Measurements from ENCODE around the gene FHL1.
"Not testable (repeated sequence)": the region's sequence is repeated elsewhere in the genome, so short reads cannot be mapped to it uniquely, and the experiment has no call there.

Gene FHL1

GRCh38 chrX:136221851-136222513 is 74.6 kb downstream of the FHL1 start:
- no peak for TF ChIP-seq CTCF (IDR thresholded peaks at IDR 0.05; ENCODE audit: control insufficient read depth, insufficient read depth, low read depth, low read length, missing control alignments)
- DNase-seq (ENCODE audit: low read depth): no peak
- H3K4me3 ChIP-seq (ENCODE audit: control insufficient read depth, low read depth, low read length): no peak overlapping the region

GRCh38 chrX:136227074-136227473 is 79.7 kb downstream of the FHL1 start:
- no peak overlapping the region for H3K4me3 ChIP-seq (ENCODE audit: control insufficient read depth, low read depth, low read length)
- DNase-seq (ENCODE audit: low read depth): no peak
- TF ChIP-seq CTCF (IDR thresholded peaks at IDR 0.05; ENCODE audit: control insufficient read depth, insufficient read depth, low read depth, low read length, missing control alignments): no peak

- no peak for TF ChIP-seq CTCF (IDR thresholded peaks at IDR 0.05; ENCODE audit: control insufficient read depth, insufficient read depth, low read depth, low read length, missing control alignments)
- no peak overlapping the region for H3K4me3 ChIP-seq (ENCODE audit: control insufficient read depth, low read depth, low read length)
- no peak for DNase-seq (ENCODE audit: low read depth)
Observed at GRCh38 chrX:136227948-136228838, 80.9 kb downstream of the FHL1 start.

- DNase-seq (ENCODE audit: low read depth): no peak
- no peak for TF ChIP-seq CTCF (IDR thresholded peaks at IDR 0.05; ENCODE audit: control insufficient read depth, insufficient read depth, low read depth, low read length, missing control alignments)
- no peak overlapping the region for H3K4me3 ChIP-seq (ENCODE audit: control insufficient read depth, low read depth, low read length)
Observed at GRCh38 chrX:136228839-136229207, 81.5 kb downstream of the FHL1 start.

GRCh38 chrX:136237074-136237473 is 89.7 kb downstream of the FHL1 start:
- no peak for TF ChIP-seq CTCF (IDR thresholded peaks at IDR 0.05; ENCODE audit: control insufficient read depth, insufficient read depth, low read depth, low read length, missing control alignments)
- no peak overlapping the region for H3K4me3 ChIP-seq (ENCODE audit: control insufficient read depth, low read depth, low read length)
- no peak for DNase-seq (ENCODE audit: low read depth)

GRCh38 chrX:136237849-136238248 is 90.5 kb downstream of the FHL1 start:
- H3K4me3 ChIP-seq (ENCODE audit: control insufficient read depth, low read depth, low read length); DNase-seq (ENCODE audit: low read depth): not testable (repeated sequence)

GRCh38 chrX:136246201-136246600 is 98.9 kb downstream of the FHL1 start:
- no peak for DNase-seq (ENCODE audit: low read depth)
- TF ChIP-seq CTCF (IDR thresholded peaks at IDR 0.05; ENCODE audit: control insufficient read depth, insufficient read depth, low read depth, low read length, missing control alignments): no peak
- no peak overlapping the region for H3K4me3 ChIP-seq (ENCODE audit: control insufficient read depth, low read depth, low read length)

Measured in AG09309 (cell line).